Measurements from ENCODE around the gene MPPED2. TPM values are rescaled to one million over a fixed set of nuclear protein-coding genes. Genes with fewer than 3 reads are reported as not detected.

Gene MPPED2
- total and polyA plus RNA-seq, 3 donors from 2014 or later = 5.0 to 13.4 (median 13.1) TPM

DNA sequence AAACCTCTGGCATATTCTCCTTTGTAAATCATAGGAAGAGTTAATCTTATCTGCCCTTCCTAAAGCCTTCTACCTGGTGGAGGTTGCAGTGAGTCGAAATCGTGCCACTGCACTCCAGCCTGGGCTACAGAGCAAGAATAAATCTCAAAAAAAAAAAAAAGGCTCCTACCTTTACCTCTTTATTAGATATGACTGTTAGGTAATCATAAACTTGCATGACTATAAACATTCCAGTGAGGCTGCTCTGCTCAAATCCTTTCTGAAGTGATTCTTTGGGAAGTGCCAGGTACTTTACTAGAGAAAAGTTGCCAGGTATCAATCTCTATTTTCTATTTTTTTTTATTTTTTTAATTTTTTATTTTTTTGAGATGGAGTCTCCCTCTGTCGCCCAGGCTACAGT, 59.6 kb downstream of the MPPED2 start:
- Histone ChIP-seq H3K9me3 (no peaks in the 10 kb centered on the region), H3K27me3 (no peaks in the 10 kb centered on the region), H3K27ac (no peak overlapping the region), H3K4me3 (no peak overlapping the region), H3K36me3 (ENCODE audit: low read depth, missing control alignments) (no peaks in the 10 kb centered on the region), H3K4me1 (no peaks in the 10 kb centered on the region)
- DNase-seq = no peak
- intact Hi-C loops (cut with DNase I; ENCODE audit: low total_unique reads) = no loop called here
- 46 to 63% methylated on average over 3 of the region's 3 CpGs for WGBS, 2 donors
- TF ChIP-seq, protein P1, sequence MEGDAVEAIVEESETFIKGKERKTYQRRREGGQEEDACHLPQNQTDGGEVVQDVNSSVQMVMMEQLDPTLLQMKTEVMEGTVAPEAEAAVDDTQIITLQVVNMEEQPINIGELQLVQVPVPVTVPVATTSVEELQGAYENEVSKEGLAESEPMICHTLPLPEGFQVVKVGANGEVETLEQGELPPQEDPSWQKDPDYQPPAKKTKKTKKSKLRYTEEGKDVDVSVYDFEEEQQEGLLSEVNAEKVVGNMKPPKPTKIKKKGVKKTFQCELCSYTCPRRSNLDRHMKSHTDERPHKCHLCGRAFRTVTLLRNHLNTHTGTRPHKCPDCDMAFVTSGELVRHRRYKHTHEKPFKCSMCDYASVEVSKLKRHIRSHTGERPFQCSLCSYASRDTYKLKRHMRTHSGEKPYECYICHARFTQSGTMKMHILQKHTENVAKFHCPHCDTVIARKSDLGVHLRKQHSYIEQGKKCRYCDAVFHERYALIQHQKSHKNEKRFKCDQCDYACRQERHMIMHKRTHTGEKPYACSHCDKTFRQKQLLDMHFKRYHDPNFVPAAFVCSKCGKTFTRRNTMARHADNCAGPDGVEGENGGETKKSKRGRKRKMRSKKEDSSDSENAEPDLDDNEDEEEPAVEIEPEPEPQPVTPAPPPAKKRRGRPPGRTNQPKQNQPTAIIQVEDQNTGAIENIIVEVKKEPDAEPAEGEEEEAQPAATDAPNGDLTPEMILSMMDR (IDR thresholded peaks at IDR 0.05) = no peak
- TF ChIP-seq POLR2A (IDR thresholded peaks at IDR 0.05) = no peak

DNA sequence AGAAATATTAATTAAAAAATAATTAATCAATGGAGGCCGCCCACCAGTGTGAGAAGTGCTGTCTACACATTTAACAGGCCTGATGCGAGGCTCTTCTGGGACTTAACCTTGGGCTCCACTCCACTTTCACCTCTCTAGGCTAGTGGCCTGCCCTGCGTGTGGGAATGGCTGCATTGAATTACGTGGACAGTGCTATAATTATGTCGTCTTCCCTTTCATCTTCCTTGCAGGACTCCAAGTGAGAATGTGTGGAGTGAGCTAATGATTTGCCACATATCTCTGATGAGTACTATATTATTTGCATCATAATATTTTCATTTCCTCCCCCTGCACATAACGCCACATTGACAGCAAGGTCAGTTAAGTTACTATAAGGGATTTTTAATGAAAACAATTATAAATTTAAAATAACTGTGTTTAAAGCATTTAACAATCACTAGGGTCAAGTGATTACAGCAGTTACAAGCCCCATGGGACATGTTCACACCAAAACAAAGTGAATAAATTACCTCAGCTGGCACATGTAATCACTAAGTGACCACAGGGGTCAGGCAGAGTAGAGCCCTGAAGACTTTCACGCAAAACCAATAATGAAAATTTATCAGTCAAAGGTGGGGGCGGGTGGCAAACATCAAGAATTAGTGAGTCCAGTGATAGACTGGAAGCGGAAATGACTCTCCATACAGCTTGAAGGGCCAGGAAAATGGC, 63.5 kb downstream of the MPPED2 start:
- intact Hi-C loops (cut with DNase I; ENCODE audit: low total_unique reads) = no loop called here
- DNase-seq = no peak
- no peak overlapping the region for H3K4me3 ChIP-seq
- WGBS, 2 donors = 79 to 89% methylated on average over 9 of the region's 9 CpGs
- no peak for TF ChIP-seq POLR2A (IDR thresholded peaks at IDR 0.05)
- TF ChIP-seq, protein P1 (IDR thresholded peaks at IDR 0.05) = no peak
- H3K4me1 ChIP-seq = no peaks in the 10 kb centered on the region
- no peak overlapping the region for H3K27ac ChIP-seq
- H3K9me3 ChIP-seq = no peaks in the 10 kb centered on the region
- H3K36me3 ChIP-seq (ENCODE audit: low read depth, missing control alignments) = no peaks in the 10 kb centered on the region
- H3K27me3 ChIP-seq = no peaks in the 10 kb centered on the region

DNA sequence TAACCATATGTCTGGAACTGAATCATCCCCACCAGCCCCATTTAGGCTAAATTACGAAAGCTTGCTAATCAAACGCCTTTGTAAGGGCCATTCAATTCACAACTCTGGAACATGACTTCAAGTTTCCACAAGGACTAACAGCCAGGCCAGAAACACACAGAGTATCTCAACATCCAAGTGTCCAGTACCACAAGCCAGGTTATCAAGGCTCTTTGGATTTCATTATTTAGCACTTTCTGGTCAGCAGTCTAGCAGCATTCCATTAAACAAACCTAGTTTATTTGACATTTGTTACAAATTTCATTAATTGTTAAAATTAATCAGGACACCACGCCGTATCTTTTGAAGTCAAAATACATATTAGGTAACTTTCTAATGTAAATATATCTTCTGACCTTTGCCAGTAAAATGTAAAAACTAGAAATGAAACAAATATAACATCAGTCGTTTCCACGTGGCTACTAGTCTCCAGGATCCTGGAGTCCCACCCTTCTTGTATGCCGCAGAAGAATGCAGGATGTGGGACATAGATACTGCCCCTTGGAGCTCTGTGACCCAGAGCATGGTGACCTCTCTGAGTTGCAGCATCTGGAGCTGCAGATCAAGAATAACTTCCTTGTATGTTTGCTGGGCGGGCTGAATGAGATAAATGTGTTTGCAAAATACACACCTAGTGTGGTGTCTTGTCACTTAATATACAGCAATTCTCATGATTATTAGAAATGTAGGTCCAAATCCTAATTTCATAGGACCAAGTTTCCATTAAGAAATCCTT, 64.7 kb downstream of the MPPED2 start:
- DNase-seq = no peak
- no peaks in the 10 kb centered on the region for H3K36me3 ChIP-seq (ENCODE audit: low read depth, missing control alignments)
- TF ChIP-seq POLR2A (IDR thresholded peaks at IDR 0.05) = no peak
- TF ChIP-seq, protein P1 (IDR thresholded peaks at IDR 0.05) = no peak
- 71 to 80% methylated on average over 8 of the region's 8 CpGs for WGBS, 2 donors
- no peaks in the 10 kb centered on the region for H3K4me1 ChIP-seq
- no peaks in the 10 kb centered on the region for H3K27me3 ChIP-seq
- H3K27ac ChIP-seq = no peak overlapping the region
- no peak overlapping the region for H3K4me3 ChIP-seq
- no peaks in the 10 kb centered on the region for H3K9me3 ChIP-seq
- intact Hi-C loops (cut with DNase I; ENCODE audit: low total_unique reads) = no loop called here

DNA sequence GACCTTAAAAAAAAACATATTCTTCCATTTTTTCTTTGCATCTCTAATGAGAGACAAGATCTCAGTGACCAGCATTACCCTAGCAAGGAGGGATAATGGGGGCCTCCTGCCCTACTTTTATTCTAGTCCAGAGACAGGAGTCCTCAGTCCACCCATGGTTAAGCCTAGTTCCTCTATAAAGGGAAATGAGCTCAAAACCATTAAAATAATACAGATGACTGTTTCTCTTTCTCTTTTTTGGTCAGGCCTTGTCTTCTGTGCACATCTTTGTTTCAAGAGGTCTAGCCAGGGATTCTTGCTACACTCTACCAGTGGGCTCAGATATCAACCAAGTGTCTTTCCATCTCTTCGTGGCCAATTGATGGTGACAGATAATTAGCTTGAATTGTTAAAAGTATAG, 73.1 kb downstream of the MPPED2 start:
- intact Hi-C loops (cut with DNase I; ENCODE audit: low total_unique reads) = no loop called here
- H3K9me3 ChIP-seq = no peaks in the 10 kb centered on the region
- TF ChIP-seq, protein P1 (IDR thresholded peaks at IDR 0.05) = no peak
- no peak for TF ChIP-seq POLR2A (IDR thresholded peaks at IDR 0.05)

More for the DNA sequence above, 73.1 kb downstream of the MPPED2 start:
- Histone ChIP-seq H3K27me3 (no peaks in the 10 kb centered on the region), H3K27ac (no peak overlapping the region), H3K4me1 (no peaks in the 10 kb centered on the region), H3K4me3 (no peak overlapping the region), H3K36me3 (ENCODE audit: low read depth, missing control alignments) (no peaks in the 10 kb centered on the region)
- 84 to 100% methylated on average over 1 of the region's 1 CpG for WGBS, 2 donors
- no peak for DNase-seq
